ENCODE results near the gene BICD2.

BICD2 gene

GRCh38 chr9:92709954-92710353, 54.7 kb downstream of the BICD2 start:
- Mint-ChIP-seq H3K9me3 (no peaks in the 10 kb centered on the region), H3K4me3 (no peak overlapping the region), H3K27me3 (ENCODE audit: low read depth) (no peaks in the 10 kb centered on the region), H3K36me3 (ENCODE audit: low read depth) (peaks cover 47% of the 10 kb centered on the region), H3K4me1 (no peaks in the 10 kb centered on the region), H3K27ac (no peak overlapping the region)
- TF ChIP-seq, protein P1, sequence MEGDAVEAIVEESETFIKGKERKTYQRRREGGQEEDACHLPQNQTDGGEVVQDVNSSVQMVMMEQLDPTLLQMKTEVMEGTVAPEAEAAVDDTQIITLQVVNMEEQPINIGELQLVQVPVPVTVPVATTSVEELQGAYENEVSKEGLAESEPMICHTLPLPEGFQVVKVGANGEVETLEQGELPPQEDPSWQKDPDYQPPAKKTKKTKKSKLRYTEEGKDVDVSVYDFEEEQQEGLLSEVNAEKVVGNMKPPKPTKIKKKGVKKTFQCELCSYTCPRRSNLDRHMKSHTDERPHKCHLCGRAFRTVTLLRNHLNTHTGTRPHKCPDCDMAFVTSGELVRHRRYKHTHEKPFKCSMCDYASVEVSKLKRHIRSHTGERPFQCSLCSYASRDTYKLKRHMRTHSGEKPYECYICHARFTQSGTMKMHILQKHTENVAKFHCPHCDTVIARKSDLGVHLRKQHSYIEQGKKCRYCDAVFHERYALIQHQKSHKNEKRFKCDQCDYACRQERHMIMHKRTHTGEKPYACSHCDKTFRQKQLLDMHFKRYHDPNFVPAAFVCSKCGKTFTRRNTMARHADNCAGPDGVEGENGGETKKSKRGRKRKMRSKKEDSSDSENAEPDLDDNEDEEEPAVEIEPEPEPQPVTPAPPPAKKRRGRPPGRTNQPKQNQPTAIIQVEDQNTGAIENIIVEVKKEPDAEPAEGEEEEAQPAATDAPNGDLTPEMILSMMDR (IDR thresholded peaks at IDR 0.05; ENCODE audit: unreplicated experiment in 3 of 3) = no peak

GRCh38 chr9:92709240-92709639, 55.4 kb downstream of the BICD2 start:
- TF ChIP-seq, protein P1 (IDR thresholded peaks at IDR 0.05; ENCODE audit: unreplicated experiment in 3 of 3) = no peak
- H3K4me1 Mint-ChIP-seq = no peaks in the 10 kb centered on the region
- no peaks in the 10 kb centered on the region for H3K9me3 Mint-ChIP-seq
- no peak overlapping the region for H3K27ac Mint-ChIP-seq
- peaks cover 50% of the 10 kb centered on the region for H3K36me3 Mint-ChIP-seq (ENCODE audit: low read depth)
- H3K27me3 Mint-ChIP-seq (ENCODE audit: low read depth) = no peaks in the 10 kb centered on the region
- no peak overlapping the region for H3K4me3 Mint-ChIP-seq

- H3K9me3 Mint-ChIP-seq = no peaks in the 10 kb centered on the region
- H3K27me3 Mint-ChIP-seq (ENCODE audit: low read depth) = no peaks in the 10 kb centered on the region
- peaks cover 44% of the 10 kb centered on the region for H3K36me3 Mint-ChIP-seq (ENCODE audit: low read depth)
- H3K27ac Mint-ChIP-seq = no peak overlapping the region
- H3K4me3 Mint-ChIP-seq = no peak overlapping the region
- TF ChIP-seq, protein P1 (IDR thresholded peaks at IDR 0.05; ENCODE audit: unreplicated experiment in 3 of 3) = no peak
- H3K4me1 Mint-ChIP-seq = no peaks in the 10 kb centered on the region
These were observed 57.1 kb downstream of the BICD2 start for GRCh38 chr9:92707530-92707929.

GRCh38 chr9:92706218-92706940, 58.3 kb downstream of the BICD2 start:
- H3K27ac Mint-ChIP-seq = no peak overlapping the region
- no peaks in the 10 kb centered on the region for H3K27me3 Mint-ChIP-seq (ENCODE audit: low read depth)
- no peaks in the 10 kb centered on the region for H3K4me1 Mint-ChIP-seq
- H3K4me3 Mint-ChIP-seq = no peak overlapping the region
- no peaks in the 10 kb centered on the region for H3K9me3 Mint-ChIP-seq
- peaks cover 35% of the 10 kb centered on the region for H3K36me3 Mint-ChIP-seq (ENCODE audit: low read depth)
- TF ChIP-seq, protein P1 (IDR thresholded peaks at IDR 0.05; ENCODE audit: unreplicated experiment in 3 of 3) = no peak

GRCh38 chr9:92704528-92704927, 60.1 kb downstream of the BICD2 start:
- Mint-ChIP-seq H3K4me3 (no peak overlapping the region), H3K4me1 (no peaks in the 10 kb centered on the region), H3K9me3 (peaks cover 4% of the 10 kb centered on the region), H3K36me3 (ENCODE audit: low read depth) (peaks cover 25% of the 10 kb centered on the region), H3K27ac (no peak overlapping the region), H3K27me3 (ENCODE audit: low read depth) (no peaks in the 10 kb centered on the region)
- TF ChIP-seq, protein P1 (IDR thresholded peaks at IDR 0.05; ENCODE audit: unreplicated experiment in 3 of 3) = no peak

DNA sequence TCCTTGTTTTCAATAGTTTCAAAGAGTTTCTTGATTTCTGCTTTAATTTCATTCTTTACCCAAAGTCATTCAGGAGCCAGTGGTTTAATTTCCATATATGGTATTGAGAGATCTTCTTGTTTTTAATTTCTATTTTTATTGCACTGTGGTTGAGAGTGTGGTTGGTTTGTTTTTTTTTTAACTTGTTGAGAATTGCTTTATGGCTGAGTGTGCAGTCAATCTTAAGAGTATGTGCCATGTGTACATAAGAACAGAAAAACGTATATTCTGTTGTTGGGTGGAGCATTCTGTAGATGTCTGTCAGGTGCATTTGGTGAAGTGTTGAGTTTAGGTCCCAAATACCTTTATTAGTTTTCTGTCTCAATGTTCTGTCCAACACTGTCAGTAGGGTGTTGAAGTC, 68.0 kb downstream of the BICD2 start:
- Mint-ChIP-seq H3K27ac (no peak overlapping the region), H3K4me1 (no peaks in the 10 kb centered on the region), H3K27me3 (ENCODE audit: low read depth) (no peaks in the 10 kb centered on the region), H3K9me3 (peaks cover 65% of the 10 kb centered on the region), H3K4me3 (no peak overlapping the region), H3K36me3 (ENCODE audit: low read depth) (peaks cover 27% of the 10 kb centered on the region)
- TF ChIP-seq, protein P1 (IDR thresholded peaks at IDR 0.05; ENCODE audit: unreplicated experiment in 3 of 3) = no peak
